ENCODE results near the gene CENPH. TPM values are rescaled to one million over a fixed set of nuclear protein-coding genes. Genes with fewer than 3 reads are reported as not detected.
"Not testable (repeated sequence)": the region's sequence is repeated elsewhere in the genome, so short reads cannot be mapped to it uniquely, and the experiment has no call there.

Gene CENPH
- 3.5 TPM for polyA plus RNA-seq (2013, experiment 1 of 2)
- 4.0 TPM for polyA plus RNA-seq (2013, experiment 2 of 2)

- Histone ChIP-seq H3K4me1 (ENCODE audit: control insufficient read depth, insufficient read depth, low read depth, low read length) (peaks cover 10% of the 10 kb centered on the region), H3K23ac (ENCODE audit: low read length in 2 of 2) (no peak within 1 kb of the TSS), H3K9me3 (ENCODE audit: control insufficient read depth, low read length) (no peaks in the 10 kb centered on the region), H4K91ac (ENCODE audit: low read length) (peak within 1 kb of the TSS; percentile 80), H2BK120ac (ENCODE audit: low read depth, low read length) (peak within 1 kb of the TSS; percentile 19), H3K4me2 (ENCODE audit: low read length, poor library complexity, severe bottlenecking) (peak within 1 kb of the TSS; percentile 100), H3K79me1 (replicated peaks; ENCODE audit: low read length, poor library complexity, severe bottlenecking) (peaks cover 12% of the 10 kb centered on the region), H3K27ac (ENCODE audit: low read length, poor library complexity, severe bottlenecking) (peak within 1 kb of the TSS; percentile 93), H3K4ac (ENCODE audit: low read depth in 1 of 2, low read length in 2 of 2) (peak within 1 kb of the TSS; percentile 57 to 84), H2BK12ac (ENCODE audit: low read length in 2 of 2) (no peak within 1 kb of the TSS), H3K18ac (ENCODE audit: low read depth in 1 of 2, low read length in 2 of 2) (peak within 1 kb of the TSS; percentile 80 to 89), H3K36me3 (ENCODE audit: control insufficient read depth in 1 of 2, insufficient read depth in 2 of 2, low read depth in 1 of 2, low read length in 2 of 2) (no peaks in the 10 kb centered on the region), H3K14ac (ENCODE audit: low read length in 2 of 2) (peak within 1 kb of the TSS in 1 of 2 experiments; percentile 6), H2BK15ac (ENCODE audit: low read depth, poor library complexity, severe bottlenecking) (no peak within 1 kb of the TSS), H2BK5ac (ENCODE audit: low read depth, low read length, poor library complexity, severe bottlenecking) (peak within 1 kb of the TSS; percentile 62), H2AK5ac (ENCODE audit: low read length, severe bottlenecking) (peak within 1 kb of the TSS; percentile 49), H3K27me3 (ENCODE audit: control insufficient read depth in 1 of 2, insufficient read depth in 1 of 2, low read length in 2 of 2) (no peaks in the 10 kb centered on the region), H2AFZ (ENCODE audit: low read depth, low read length) (peak within 1 kb of the TSS; percentile 82), H4K8ac (ENCODE audit: low read length) (peak within 1 kb of the TSS; percentile 89), H3K4me3 (ENCODE audit: insufficient read depth in 1 of 2, low read depth in 1 of 2, low read length in 2 of 2) (peak within 1 kb of the TSS; percentile 86 to 91), H3K9ac (ENCODE audit: low read length) (peak within 1 kb of the TSS; percentile 95)
- DNase-seq: peak; percentile 97
- WGBS: under 1% methylated on average over 54 of the region's 55 CpGs
These were observed at the start of gene CENPH for GRCh38 chr5:69189162-69190086. CENPH (plus strand) TSS chr5:69189583; CDS start chr5:69189635, 52 bp downstream.

- not testable (repeated sequence) for H2BK120ac ChIP-seq (ENCODE audit: low read depth, low read length)
These were observed 49.1 kb upstream of the CENPH start for GRCh38 chr5:69140239-69140638.

GRCh38 chr5:69140827-69141226 is 48.6 kb upstream of the CENPH start:
- WGBS: 69% methylated on average over 1 of the region's 1 CpG
- no peak overlapping the region for H3K4me2 ChIP-seq (ENCODE audit: low read length, poor library complexity, severe bottlenecking)
- peaks cover 10% of the 10 kb centered on the region for H3K9me3 ChIP-seq (ENCODE audit: control insufficient read depth, low read length)
- no peak for DNase-seq
- no peak overlapping the region for H2BK120ac ChIP-seq (ENCODE audit: low read depth, low read length)
- no peak overlapping the region for H3K27ac ChIP-seq (ENCODE audit: low read length, poor library complexity, severe bottlenecking)
- H3K14ac ChIP-seq (ENCODE audit: low read length in 2 of 2): no peak overlapping the region
- H2BK12ac ChIP-seq (ENCODE audit: low read length in 2 of 2): no peak overlapping the region
- H3K9ac ChIP-seq (ENCODE audit: low read length): no peak overlapping the region
- H3K4ac ChIP-seq (ENCODE audit: low read depth in 1 of 2, low read length in 2 of 2): no peak overlapping the region
- no peaks in the 10 kb centered on the region for H3K79me1 ChIP-seq (replicated peaks; ENCODE audit: low read length, poor library complexity, severe bottlenecking)
- no peak overlapping the region for H2AFZ ChIP-seq (ENCODE audit: low read depth, low read length)
- H4K91ac ChIP-seq (ENCODE audit: low read length): no peak overlapping the region
- no peak overlapping the region for H3K23ac ChIP-seq (ENCODE audit: low read length in 2 of 2)
- H2AK5ac ChIP-seq (ENCODE audit: low read length, severe bottlenecking): no peak overlapping the region
- H4K8ac ChIP-seq (ENCODE audit: low read length): no peak overlapping the region
- no peak overlapping the region for H3K18ac ChIP-seq (ENCODE audit: low read depth in 1 of 2, low read length in 2 of 2)
- H2BK15ac ChIP-seq (ENCODE audit: low read depth, poor library complexity, severe bottlenecking): no peak overlapping the region
- no peaks in the 10 kb centered on the region for H3K36me3 ChIP-seq (ENCODE audit: control insufficient read depth in 1 of 2, insufficient read depth in 2 of 2, low read depth in 1 of 2, low read length in 2 of 2)
- H3K4me3 ChIP-seq (ENCODE audit: insufficient read depth in 1 of 2, low read depth in 1 of 2, low read length in 2 of 2): no peak overlapping the region
- no peak overlapping the region for H2BK5ac ChIP-seq (ENCODE audit: low read depth, low read length, poor library complexity, severe bottlenecking)
- no peaks in the 10 kb centered on the region for H3K4me1 ChIP-seq (ENCODE audit: control insufficient read depth, insufficient read depth, low read depth, low read length)
- H3K27me3 ChIP-seq (ENCODE audit: control insufficient read depth in 1 of 2, insufficient read depth in 1 of 2, low read length in 2 of 2): no peaks in the 10 kb centered on the region

More at GRCh38 chr5:69140239-69140638, 49.1 kb upstream of the CENPH start:
- not testable (repeated sequence) for H3K79me1 ChIP-seq (replicated peaks; ENCODE audit: low read length, poor library complexity, severe bottlenecking); H2BK12ac ChIP-seq (ENCODE audit: low read length in 2 of 2); H2BK5ac ChIP-seq (ENCODE audit: low read depth, low read length, poor library complexity, severe bottlenecking); H3K4me2 ChIP-seq (ENCODE audit: low read length, poor library complexity, severe bottlenecking); H3K23ac ChIP-seq (ENCODE audit: low read length in 2 of 2); H3K4ac ChIP-seq (ENCODE audit: low read depth in 1 of 2, low read length in 2 of 2); H3K18ac ChIP-seq (ENCODE audit: low read depth in 1 of 2, low read length in 2 of 2); H3K27me3 ChIP-seq (ENCODE audit: control insufficient read depth in 1 of 2, insufficient read depth in 1 of 2, low read length in 2 of 2); H4K91ac ChIP-seq (ENCODE audit: low read length); H2AFZ ChIP-seq (ENCODE audit: low read depth, low read length); H4K8ac ChIP-seq (ENCODE audit: low read length); DNase-seq; H3K4me3 ChIP-seq (ENCODE audit: insufficient read depth in 1 of 2, low read depth in 1 of 2, low read length in 2 of 2); H2BK15ac ChIP-seq (ENCODE audit: low read depth, poor library complexity, severe bottlenecking); H3K4me1 ChIP-seq (ENCODE audit: control insufficient read depth, insufficient read depth, low read depth, low read length); H3K27ac ChIP-seq (ENCODE audit: low read length, poor library complexity, severe bottlenecking); H2AK5ac ChIP-seq (ENCODE audit: low read length, severe bottlenecking); H3K14ac ChIP-seq (ENCODE audit: low read length in 2 of 2); H3K9ac ChIP-seq (ENCODE audit: low read length); H3K36me3 ChIP-seq (ENCODE audit: control insufficient read depth in 1 of 2, insufficient read depth in 2 of 2, low read depth in 1 of 2, low read length in 2 of 2)
- 94% methylated on average over 3 of the region's 4 CpGs for WGBS
- peaks cover 10% of the 10 kb centered on the region for H3K9me3 ChIP-seq (ENCODE audit: control insufficient read depth, low read length)

GRCh38 chr5:69148576-69148975 is 40.8 kb upstream of the CENPH start:
- H2BK120ac ChIP-seq (ENCODE audit: low read depth, low read length); H2AFZ ChIP-seq (ENCODE audit: low read depth, low read length); H4K91ac ChIP-seq (ENCODE audit: low read length); H3K4ac ChIP-seq (ENCODE audit: low read depth in 1 of 2, low read length in 2 of 2); H3K27ac ChIP-seq (ENCODE audit: low read length, poor library complexity, severe bottlenecking); H3K23ac ChIP-seq (ENCODE audit: low read length in 2 of 2); H3K4me3 ChIP-seq (ENCODE audit: insufficient read depth in 1 of 2, low read depth in 1 of 2, low read length in 2 of 2); H3K4me1 ChIP-seq (ENCODE audit: control insufficient read depth, insufficient read depth, low read depth, low read length); H3K14ac ChIP-seq (ENCODE audit: low read length in 2 of 2); H2BK15ac ChIP-seq (ENCODE audit: low read depth, poor library complexity, severe bottlenecking); H3K18ac ChIP-seq (ENCODE audit: low read depth in 1 of 2, low read length in 2 of 2); H2BK12ac ChIP-seq (ENCODE audit: low read length in 2 of 2); H4K8ac ChIP-seq (ENCODE audit: low read length); DNase-seq; H3K9ac ChIP-seq (ENCODE audit: low read length); H3K36me3 ChIP-seq (ENCODE audit: control insufficient read depth in 1 of 2, insufficient read depth in 2 of 2, low read depth in 1 of 2, low read length in 2 of 2); H3K9me3 ChIP-seq (ENCODE audit: control insufficient read depth, low read length); H3K4me2 ChIP-seq (ENCODE audit: low read length, poor library complexity, severe bottlenecking); H3K27me3 ChIP-seq (ENCODE audit: control insufficient read depth in 1 of 2, insufficient read depth in 1 of 2, low read length in 2 of 2); H2AK5ac ChIP-seq (ENCODE audit: low read length, severe bottlenecking); H2BK5ac ChIP-seq (ENCODE audit: low read depth, low read length, poor library complexity, severe bottlenecking); H3K79me1 ChIP-seq (replicated peaks; ENCODE audit: low read length, poor library complexity, severe bottlenecking): not testable (repeated sequence)
- 96% methylated on average over 6 of the region's 7 CpGs for WGBS
